T-helper 2 cell treated with Interferon-gamma antibody and Interleukin-4, amounts not matched to agents 100 ng/mL and 5 ng/mL, for 36 hours (primary cell): ENCODE results near the gene RHOG. TPM values are rescaled to one million over a fixed set of nuclear protein-coding genes. Genes with fewer than 3 reads are reported as not detected.

Experiments used
- intact Hi-C: fragments of 100-400 bp; cut with micrococcal nuclease; formaldehyde crosslinking; loops from one replicate; pipeline ENCODE4 v1.15.1; 2023
- total RNA-seq: library from RNA; stranded (reverse); gene quantifications from 2 replicates; pipeline ENCODE4 v1.2.3, GENCODE V29; 2022

The RHOG gene
- total RNA-seq = 150 TPM in 2 replicates

- intact Hi-C loops = loop anchor here (1.0 kb wide), 4 partner anchors 13 to 253 kb away; partner anchors contain the start of genes NUP98 and RRM1
Measured at GRCh38 chr11:3840870-3841425, at the start of gene RHOG. TSS of gene RHOG (minus strand) at chr11:3840959. CDS start at chr11:3828138, 12,821 bp downstream.

DNA sequence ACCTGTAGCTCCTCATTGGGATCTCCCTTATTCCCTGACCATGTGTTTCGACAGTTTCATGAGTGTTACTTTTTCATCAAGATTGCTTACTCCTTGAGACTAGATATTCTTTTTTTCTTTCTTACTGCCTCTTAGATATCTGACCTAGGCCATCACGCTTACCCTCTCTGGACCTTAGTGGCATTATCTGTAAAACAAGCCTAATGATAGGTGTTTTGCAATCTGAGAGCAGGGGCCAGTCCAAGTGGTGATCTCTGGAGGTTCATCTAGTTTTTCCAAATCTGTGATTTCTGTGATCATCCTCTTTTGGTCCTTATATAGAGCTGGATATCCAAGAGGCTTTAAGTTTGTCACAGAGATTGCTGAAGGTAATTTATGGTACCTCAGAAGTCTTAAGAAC is 49.3 kb upstream of the RHOG start:
- intact Hi-C loops = no loop called here

DNA sequence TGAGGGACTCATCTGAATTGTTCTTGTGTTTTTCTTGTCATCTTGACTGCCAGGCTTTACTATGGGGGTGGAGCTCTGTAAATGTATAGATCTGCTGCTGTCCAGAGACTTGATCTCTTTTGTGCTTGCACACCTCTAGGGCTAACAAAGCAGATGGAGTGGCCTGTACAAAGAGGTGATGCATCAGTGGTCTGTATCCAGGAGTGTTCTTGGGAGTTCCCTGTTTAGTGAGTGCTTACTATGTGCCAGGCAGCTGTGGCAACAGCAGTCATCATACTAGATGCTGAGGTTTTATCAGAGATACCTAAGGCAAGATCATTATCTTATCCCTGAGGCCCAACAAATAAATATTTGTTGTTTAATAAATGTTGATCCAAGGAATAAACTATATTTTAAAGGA is 48.1 kb upstream of the RHOG start:
- intact Hi-C loops = no loop called here

DNA sequence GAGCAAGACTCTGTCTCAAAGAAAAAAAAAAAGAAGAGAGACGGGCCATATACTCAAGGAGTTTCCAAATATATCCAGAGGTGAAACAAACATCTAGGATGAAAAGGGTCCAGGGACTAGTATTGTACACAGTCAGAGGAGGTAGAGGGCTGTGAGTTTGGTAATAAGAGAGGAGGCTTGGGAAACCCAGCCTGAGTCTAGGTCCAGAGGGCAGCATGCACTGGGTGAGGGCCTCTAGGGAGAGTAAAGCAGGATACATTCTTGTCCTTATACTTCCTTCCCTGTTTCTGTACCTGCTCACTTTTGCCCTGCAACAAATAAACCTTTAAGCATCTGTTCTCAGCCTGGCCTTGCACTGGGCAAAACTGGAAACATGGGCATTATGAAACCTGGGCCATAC is 46.2 kb upstream of the RHOG start:
- intact Hi-C loops = no loop called here

- intact Hi-C loops = no loop called here
Measured at GRCh38 chr11:3885855-3886254, 45.1 kb upstream of the RHOG start.

DNA sequence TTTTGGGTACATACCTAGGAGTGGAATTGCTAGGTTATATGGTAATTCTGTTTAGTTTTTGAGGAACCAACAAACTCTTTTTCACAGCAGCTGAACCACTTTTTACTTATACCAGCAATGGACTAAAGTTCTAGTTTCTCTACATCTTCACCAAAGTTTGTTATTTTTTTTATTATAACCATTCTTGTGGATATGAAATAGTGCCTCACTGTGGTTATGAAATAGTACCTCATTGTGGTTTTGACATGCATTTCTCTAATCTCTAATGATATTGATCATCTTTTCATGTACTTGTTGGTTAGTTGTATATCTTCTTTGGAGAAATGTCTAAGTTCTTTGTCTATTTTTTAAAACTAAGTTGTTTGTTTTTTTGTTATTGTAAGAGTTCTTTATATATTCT is 41.9 kb upstream of the RHOG start:
- intact Hi-C loops = no loop called here

DNA sequence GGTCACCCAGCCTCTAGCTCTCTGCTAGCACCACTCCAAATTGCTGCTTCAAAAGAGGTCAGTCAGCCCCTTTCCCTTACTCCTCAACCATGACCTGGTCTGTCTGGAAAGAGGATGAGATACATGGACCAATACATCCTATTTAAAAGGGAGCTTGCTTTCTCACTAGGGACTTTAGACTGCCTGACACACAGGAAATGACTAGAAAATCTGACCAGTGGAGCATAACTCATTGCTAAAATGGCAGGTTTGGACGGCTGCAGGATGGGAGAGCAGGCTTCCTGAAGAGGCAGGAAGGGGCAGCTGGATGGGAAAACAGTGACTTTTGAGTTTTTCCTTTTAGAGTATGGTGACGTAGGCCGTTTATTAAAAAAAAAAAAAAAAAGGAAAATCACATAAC is 40.0 kb upstream of the RHOG start:
- intact Hi-C loops = no loop called here

DNA sequence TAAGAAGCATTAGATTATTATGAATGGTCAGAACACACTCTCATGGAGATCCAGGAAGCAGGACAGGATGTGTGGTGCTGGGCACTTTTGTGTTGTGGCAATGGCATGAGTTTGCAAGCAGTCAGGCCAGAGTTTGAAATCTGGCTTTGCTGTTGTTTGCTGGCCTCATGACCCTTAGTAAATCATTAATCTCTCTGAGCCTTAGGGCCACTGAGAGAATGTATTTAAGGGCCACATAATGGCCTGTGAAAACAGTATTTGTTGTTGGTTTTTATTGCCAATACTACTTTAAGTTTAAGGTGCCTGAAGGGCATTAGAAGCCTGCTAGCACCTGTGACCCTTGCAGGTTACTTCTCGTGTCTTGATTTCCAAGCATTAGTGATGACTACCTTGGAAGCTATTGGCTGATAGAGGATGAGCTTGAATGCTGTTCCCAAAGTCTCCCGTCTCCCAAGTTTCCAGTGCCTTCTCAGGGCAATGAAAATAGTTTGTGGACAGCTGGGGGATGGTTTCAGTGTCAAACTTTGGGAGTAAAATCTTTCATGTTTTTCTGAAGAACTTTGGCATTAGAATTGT is 39.3 kb upstream of the RHOG start:
- intact Hi-C loops = loop anchor here (2.0 kb wide), 1 partner anchor 19 kb away; no protein-coding TSS in a partner anchor

GRCh38 chr11:3879216-3879966 is 38.6 kb upstream of the RHOG start:
- intact Hi-C loops = loop anchor here (2.0 kb wide), 1 partner anchor 19 kb away; no protein-coding TSS in a partner anchor

GRCh38 chr11:3878258-3878584 is 37.5 kb upstream of the RHOG start:
- intact Hi-C loops = loop anchor here (2.0 kb wide), 1 partner anchor 17 kb away; no protein-coding TSS in a partner anchor

DNA sequence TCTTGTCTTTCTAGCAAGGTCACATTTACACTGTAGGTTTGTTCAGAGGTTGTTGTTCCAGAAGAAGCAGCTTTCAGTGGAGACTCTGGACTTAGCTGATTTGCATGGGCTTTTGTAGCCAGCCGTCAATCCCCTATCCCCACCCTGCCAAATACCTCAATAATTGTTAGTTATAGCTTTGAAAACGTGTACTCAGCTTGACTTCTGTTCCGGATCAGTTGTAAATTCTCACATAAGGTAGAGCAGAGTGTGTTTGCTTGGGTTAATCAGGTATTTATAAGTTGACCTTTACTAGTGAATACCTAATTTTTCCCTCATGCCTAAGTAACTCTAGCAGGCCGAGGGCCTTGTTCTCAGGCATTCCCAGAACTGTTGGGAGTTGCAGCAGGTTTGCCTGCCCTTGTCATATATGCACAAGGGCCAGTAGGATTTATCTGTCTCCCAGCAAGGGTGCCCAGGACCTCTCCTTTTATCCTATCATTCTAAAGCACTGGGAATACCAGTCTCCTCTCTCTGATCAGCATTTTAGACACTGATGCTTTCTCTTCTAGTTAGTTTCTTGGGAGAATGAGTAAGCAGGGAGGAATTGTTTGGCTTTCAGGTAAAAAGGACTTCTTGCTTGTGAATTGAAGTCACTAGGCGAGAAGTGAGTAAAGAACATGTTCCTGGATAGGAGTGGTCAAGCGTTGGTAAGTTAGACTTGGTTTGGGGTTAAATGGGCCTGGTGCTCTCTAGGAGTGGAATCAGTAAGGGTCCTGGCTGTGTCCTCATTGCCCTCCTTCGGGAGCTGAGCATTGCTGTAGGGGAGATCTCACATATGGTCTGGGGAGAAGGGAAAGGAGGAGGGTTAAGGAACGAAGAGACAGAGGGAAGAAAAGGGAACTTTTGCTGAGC is 36.9 kb upstream of the RHOG start:
- intact Hi-C loops = loop anchor here (2.0 kb wide), 1 partner anchor 17 kb away; no protein-coding TSS in a partner anchor

DNA sequence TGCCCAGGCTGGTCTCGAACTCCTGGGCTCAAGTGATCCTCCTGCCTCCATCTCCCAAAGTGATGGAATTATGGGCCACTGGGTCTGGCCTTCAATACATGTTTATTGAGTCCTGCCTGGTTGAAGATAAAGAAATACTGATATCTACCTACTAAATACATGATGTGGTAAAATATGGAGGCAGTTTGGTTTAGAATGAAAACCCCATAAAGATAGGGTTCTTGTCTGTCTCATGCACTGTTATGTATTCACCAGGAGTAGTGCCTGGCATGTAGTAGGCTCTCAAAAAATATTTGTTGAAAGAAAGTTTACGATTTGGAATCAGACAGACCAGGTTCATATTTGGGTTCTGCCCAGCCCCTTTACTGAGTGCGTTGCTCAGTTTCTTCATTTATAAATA is 35.9 kb upstream of the RHOG start:
- intact Hi-C loops = no loop called here

GRCh38 chr11:3873712-3874349 is 33.1 kb upstream of the RHOG start:
- intact Hi-C loops = no loop called here

DNA sequence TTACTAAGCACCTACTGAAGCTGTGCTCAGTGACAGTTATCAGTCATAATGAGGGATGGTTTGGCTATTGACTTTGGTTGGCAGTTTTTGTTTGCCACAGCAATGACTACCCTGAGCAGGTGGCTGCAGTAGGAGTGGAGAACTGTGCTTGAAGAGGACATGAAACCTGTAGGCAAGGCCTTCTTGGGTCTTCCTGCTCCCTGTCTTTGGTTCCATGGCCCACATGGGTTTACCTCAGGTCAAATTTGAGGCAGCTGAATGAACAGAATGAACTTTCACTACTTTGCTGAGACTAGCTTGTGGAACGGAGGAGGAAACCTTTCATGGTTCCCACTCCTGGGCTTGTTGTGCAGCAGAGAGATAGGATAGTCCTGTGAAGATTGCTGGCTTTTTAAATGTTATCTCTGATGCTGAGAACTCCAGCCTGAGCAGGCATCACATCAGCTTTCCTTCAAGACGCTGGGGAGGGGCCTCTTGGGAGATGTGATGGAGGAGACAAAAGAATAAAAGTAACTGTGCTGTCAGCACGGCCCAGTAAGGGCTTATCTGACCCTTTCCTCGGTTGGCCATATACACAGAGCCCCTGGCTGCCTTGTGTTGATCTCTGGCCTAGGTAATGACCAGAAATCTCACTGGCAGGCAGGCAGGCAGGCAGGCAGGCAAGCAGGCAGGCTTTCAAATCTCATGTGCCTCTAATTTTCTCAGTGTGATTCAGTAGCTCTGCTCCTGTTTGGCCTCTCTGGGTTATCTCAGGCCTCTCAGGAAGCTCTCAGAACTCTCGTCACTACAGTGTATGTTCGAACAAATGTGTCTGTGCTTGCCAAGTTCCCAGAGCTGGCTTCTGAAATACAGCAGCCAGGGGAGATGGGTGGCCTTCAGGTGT is 26.7 kb upstream of the RHOG start:
- intact Hi-C loops = no loop called here

DNA sequence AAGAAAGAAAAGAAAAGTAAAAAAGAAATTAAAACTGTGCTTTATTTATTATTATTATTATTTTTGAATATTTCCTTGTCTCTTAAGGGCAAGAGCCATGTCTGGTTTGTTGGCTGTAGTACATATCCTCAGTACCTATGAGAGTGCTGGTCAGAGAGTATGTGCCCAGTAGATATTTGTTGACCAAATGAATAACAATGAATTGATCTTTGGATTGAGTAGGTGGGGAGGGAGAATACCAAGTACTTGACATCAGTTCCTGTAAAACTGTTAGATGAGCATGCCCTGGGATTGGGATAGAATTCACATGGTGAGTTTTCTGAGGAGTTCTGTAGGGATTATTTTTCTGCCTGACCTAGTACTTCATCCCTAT is 26.1 kb upstream of the RHOG start:
- intact Hi-C loops = no loop called here

DNA sequence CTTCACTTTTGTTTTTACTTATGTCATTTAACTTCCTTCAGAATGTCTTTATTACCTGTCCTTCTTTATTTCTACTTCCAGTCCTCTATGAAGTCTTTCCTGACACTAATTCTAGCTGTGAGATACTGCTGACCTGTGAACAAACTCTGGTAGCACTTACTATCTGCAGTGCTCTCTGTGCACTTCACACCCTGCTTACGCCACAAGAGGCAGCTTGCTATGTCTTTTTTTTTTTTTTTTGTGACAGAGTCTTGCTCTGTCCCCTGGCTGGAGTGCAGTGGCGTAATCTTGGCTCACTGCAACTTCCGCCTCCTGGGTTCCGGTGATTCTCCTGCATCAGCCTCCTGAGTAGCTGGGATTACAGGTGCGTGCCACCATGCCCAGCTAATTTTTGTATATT is 25.4 kb upstream of the RHOG start:
- intact Hi-C loops = no loop called here

GRCh38 chr11:3865388-3866193 is 24.8 kb upstream of the RHOG start:
- intact Hi-C loops = loop anchor here (2.0 kb wide), 1 partner anchor 51 kb away; no protein-coding TSS in a partner anchor

GRCh38 chr11:3861683-3862082 is 20.9 kb upstream of the RHOG start:
- intact Hi-C loops = loop anchor here (2.0 kb wide), 1 partner anchor 17 kb away; no protein-coding TSS in a partner anchor

GRCh38 chr11:3860898-3861393 is 20.2 kb upstream of the RHOG start:
- intact Hi-C loops = loop anchor here (2.0 kb wide), 1 partner anchor 18 kb away; no protein-coding TSS in a partner anchor
